HepG2 (cell line): ENCODE measurements around the gene ARHGAP29. TPM values are rescaled to one million over a fixed set of nuclear protein-coding genes. Genes with fewer than 3 reads are reported as not detected.

Experiments used
- ATAC-seq: fragments of 200-7000 bp; cut with Tn5 transposase; 3 replicates; pipeline ENCODE4 v1.9.1; 2020; ENCODE audit warnings: mild to moderate bottlenecking, moderate library complexity
- BruUV-seq: library from RNA; stranded (reverse); fragments of 400-500 nt; replicated peaks from 2 replicates; lab custom pipeline; 2021; lab: Mats Ljungman, UMichigan
- CTCF ChIA-PET: fragments of 300-600 bp; formaldehyde crosslinking; extraction: SDS; loops from one replicate; lab custom pipeline; 2021; ENCODE audit warnings: low total read pairs, inconsistent platforms, low intra/inter-chr PET ratio; lab: Yijun Ruan, JAX
- POLR2A ChIA-PET: fragments of 350-600 bp; sonication (Branson Sonifier 250); formaldehyde crosslinking; loops from one replicate; lab custom pipeline; 2020; ENCODE audit warnings: antibody characterized with exemption, inconsistent platforms; lab: Yijun Ruan, JAX
- DNase-seq: peaks from one replicate; pipeline ENCODE4 v3.0.0-alpha.2; 2015; ENCODE audit warnings: low spot score
- FAIRE-seq: peaks from 3 replicates; lab custom pipeline; 2011; peaks lifted over from hg19 to GRCh38; lab: Jason Lieb, UNC
- H2AFZ ChIP-seq: one replicate; pipeline ENCODE4 v1.6.1; 2011; ENCODE audit warnings: low read length, inconsistent platforms
- H3K27ac ChIP-seq: fragments of 300-600 bp; 3 replicates; pipeline ENCODE4 v1.8.0; 2011; ENCODE audit warnings: mixed run types, mild to moderate bottlenecking, mixed read lengths, low read length, inconsistent platforms; ENCODE audit not compliant: insufficient read depth; ENCODE audit errors: extremely low read length
- H3K27me3 ChIP-seq, 2 experiments: fragments of 200-600 bp in 1 of 2; 2 replicates in 1 of 2; 3 replicates in 1 of 2; pipeline versions ENCODE4 v1.6.0 to v1.8.0; 2011; ENCODE audit warnings: low read length in 2 of 2, mild to moderate bottlenecking in 2 of 2, moderate library complexity in 2 of 2, inconsistent platforms in 1 of 2; ENCODE audit not compliant: insufficient read depth in 2 of 2, control insufficient read depth in 1 of 2
- H3K36me3 ChIP-seq, 2 experiments: fragments of 200-600 bp in 1 of 2; replicated peaks in 1 of 2; 2 replicates in 1 of 2; 3 replicates in 1 of 2; pipeline versions ENCODE4 v1.5.1 to v1.8.0; 2011; ENCODE audit warnings: low read length in 2 of 2, inconsistent platforms in 1 of 2; ENCODE audit not compliant: insufficient read depth in 2 of 2, control insufficient read depth in 1 of 2
- H3K4me1 ChIP-seq: 2 replicates; pipeline ENCODE4 v1.5.1; 2012; ENCODE audit warnings: low read length, inconsistent platforms; ENCODE audit not compliant: insufficient read depth
- H3K4me2 ChIP-seq: 2 replicates; pipeline ENCODE4 v1.6.0; 2011; ENCODE audit warnings: low read depth, low read length, inconsistent platforms
- H3K4me3 ChIP-seq, 3 experiments: fragments of 200-600 bp in 1 of 3; sonication (generic), shearing (Covaris generic) in 1 of 3; replicated peaks in 1 of 3; 2 replicates each; pipeline ENCODE4 v1.5.1; 2011 to 2016; ENCODE audit warnings: low read length in 3 of 3, inconsistent platforms in 2 of 3, low read depth in 2 of 3, mild to moderate bottlenecking in 2 of 3, control low read depth in 1 of 3, mixed read lengths in 1 of 3; ENCODE audit not compliant: insufficient read depth in 1 of 3
- H3K79me2 ChIP-seq: one replicate; pipeline ENCODE4 v1.6.1; 2011; ENCODE audit warnings: low read length, inconsistent platforms; ENCODE audit not compliant: insufficient read depth
- H3K9ac ChIP-seq: 2 replicates; pipeline ENCODE4 v1.6.0; 2011; ENCODE audit warnings: mild to moderate bottlenecking, low read depth, low read length, inconsistent platforms; ENCODE audit not compliant: insufficient read depth
- H3K9me3 ChIP-seq: 2 replicates; pipeline ENCODE4 v1.5.1; 2012; ENCODE audit warnings: mild to moderate bottlenecking, low read length
- H4K20me1 ChIP-seq: 2 replicates; pipeline ENCODE4 v1.6.0; 2011; ENCODE audit warnings: inconsistent platforms, mild to moderate bottlenecking, low read length, moderate library complexity; ENCODE audit not compliant: insufficient read depth
- CBX5 ChIP-seq: sonication (generic); formaldehyde crosslinking; IDR thresholded peaks from 2 replicates; pipeline ENCODE4 v1.4.0; 2020; ENCODE audit warnings: missing genetic modification reagents, borderline replicate concordance
- FOXJ3 ChIP-seq: sonication (generic); formaldehyde crosslinking; IDR thresholded peaks from 2 replicates; pipeline ENCODE4 v1.4.0; 2020; ENCODE audit warnings: missing genetic modification reagents, mild to moderate bottlenecking, borderline replicate concordance
- HNRNPUL1 ChIP-seq: fragments of 200-400 bp; formaldehyde crosslinking; IDR thresholded peaks from 2 replicates; pipeline ENCODE4 v1.6.1; 2017; ENCODE audit warnings: low read depth, mild to moderate bottlenecking, low read length, moderate library complexity
- KDM1A ChIP-seq: IDR thresholded peaks from 2 replicates; pipeline ENCODE4 v1.6.1; 2016; ENCODE audit warnings: missing compliant biosample characterization
- KMT2A ChIP-seq: sonication (generic); formaldehyde crosslinking; IDR thresholded peaks from 2 replicates; pipeline ENCODE4 v1.4.0; 2020; ENCODE audit warnings: missing genetic modification reagents
- LCORL ChIP-seq, 2 experiments: fragments of 450-650 bp in 1 of 2; sonication (generic) in 1 of 2; formaldehyde crosslinking in 1 of 2; IDR thresholded peaks; 2 replicates each; pipeline versions ENCODE4 v1.5.0 to v1.6.1; 2017 to 2020; ENCODE audit warnings: antibody characterized with exemption in 1 of 2, missing genetic modification reagents in 1 of 2
- MAFF ChIP-seq: IDR thresholded peaks from 2 replicates; pipeline ENCODE4 v1.6.1; 2011; ENCODE audit warnings: low read depth, low read length, improper control_type of control experiment
- NCOR1 ChIP-seq: fragments of 200-600 bp; sonication (generic); IDR thresholded peaks from 2 replicates; pipeline ENCODE4 v1.7.0; 2017; ENCODE audit warnings: antibody characterized with exemption, low read length, borderline replicate concordance
- RNF219 ChIP-seq: sonication (generic); formaldehyde crosslinking; IDR thresholded peaks from 2 replicates; pipeline ENCODE4 v1.5.0; 2020; ENCODE audit warnings: mild to moderate bottlenecking, missing genetic modification reagents
- TEAD3 ChIP-seq: optimal IDR thresholded peaks from 2 replicates; pipeline ENCODE3; 2016; ENCODE audit warnings: borderline replicate concordance
- ZNF570 ChIP-seq: sonication (generic); formaldehyde crosslinking; IDR thresholded peaks from 2 replicates; pipeline ENCODE4 v1.4.0; 2020; ENCODE audit warnings: mild to moderate bottlenecking, missing genetic modification reagents, borderline replicate concordance
- WGBS: methylation state at CpG from one replicate; pipeline ENCODE4 v1.1.6; 2017; ENCODE audit warnings: low lambda C conversion rate; 5-methylcytosine and 5-hydroxymethylcytosine counted together
- in situ Hi-C: cut with HindIII; loops from 2 replicates; pipeline ENCODE4 v1.10.0; 2017; ENCODE audit warnings: low pct_unique_long_range_greater_than_20kb; ENCODE audit not compliant: extremely low pct_ligation_motif_present
- intact Hi-C: fragments of 100-400 bp; cut with micrococcal nuclease; formaldehyde crosslinking; loops from one replicate; pipeline ENCODE4 v1.10.0; 2022; ENCODE audit not compliant: unreplicated experiment
- polyA plus RNA-seq, 8 experiments: library from polyadenylated mRNA; depleted of rRNA in 3 of 8; stranded (reverse) in 7 of 8; unstranded in 1 of 8; fragments of >200 nt; fragmentation: Illumina TruSeq in 4 of 8; extraction: Trizol in 4 of 8; gene quantifications; 2 replicates each; pipeline versions ENCODE4 v1.2.1 to v1.2.3, GENCODE V29; 2011 to 2016; ENCODE audit warnings: low read depth in 4 of 8, missing spikeins in 1 of 8, mixed read lengths in 1 of 8; ENCODE audit not compliant: insufficient read depth in 1 of 8
- total RNA-seq, 5 experiments: library from RNA; depleted of rRNA; stranded (reverse); fragments of >200 nt; fragmentation: Illumina TruSeq; extraction: Trizol; gene quantifications; 2 replicates each; pipeline ENCODE4 v1.2.3, GENCODE V29; 2016; ENCODE audit warnings: low read depth in 1 of 5
- TF ChIP-seq, protein P1 (sequence below): sonication (generic); formaldehyde crosslinking; conservative IDR thresholded peaks from 2 replicates; pipeline ENCODE4 v1.4.0; 2020; ENCODE audit warnings: missing genetic modification reagents
- TF ChIP-seq, protein P2 (sequence below): sonication (generic); formaldehyde crosslinking; IDR thresholded peaks from 2 replicates; pipeline ENCODE4 v1.9.0; 2021; ENCODE audit warnings: mild to moderate bottlenecking, missing genetic modification reagents

Gene ARHGAP29
- total and polyA plus RNA-seq, 2 of the 13 experiments (the other 11 are each of a cell fraction or from before 2014, with no cell fraction given), result 12.8 to 18.3 TPM

GRCh38 chr1:94236013-94236491 lies 1.3 kb downstream of the ARHGAP29 start:
- H3K9ac ChIP-seq, result peak overlapping the region; percentile 88
- FAIRE-seq, result no peak
- no peak for TF ChIP-seq NCOR1
- TF ChIP-seq FOXJ3, result no peak
- peak; percentile 89 for TF ChIP-seq MAFF
- TF ChIP-seq HNRNPUL1, result no peak
- TF ChIP-seq LCORL (IDR thresholded peaks at IDR 0.05), result no peak
- 0 out of 2 replicates have a peak, but pooled peaks have one; percentile 10 for TF ChIP-seq LCORL (CRISPR knock-in tag; IDR thresholded peaks at IDR 0.05)
- no peak for TF ChIP-seq ZNF570 (CRISPR knock-in tag)
- TF ChIP-seq CBX5 (CRISPR knock-in tag), result no peak
- TF ChIP-seq, protein P1, sequence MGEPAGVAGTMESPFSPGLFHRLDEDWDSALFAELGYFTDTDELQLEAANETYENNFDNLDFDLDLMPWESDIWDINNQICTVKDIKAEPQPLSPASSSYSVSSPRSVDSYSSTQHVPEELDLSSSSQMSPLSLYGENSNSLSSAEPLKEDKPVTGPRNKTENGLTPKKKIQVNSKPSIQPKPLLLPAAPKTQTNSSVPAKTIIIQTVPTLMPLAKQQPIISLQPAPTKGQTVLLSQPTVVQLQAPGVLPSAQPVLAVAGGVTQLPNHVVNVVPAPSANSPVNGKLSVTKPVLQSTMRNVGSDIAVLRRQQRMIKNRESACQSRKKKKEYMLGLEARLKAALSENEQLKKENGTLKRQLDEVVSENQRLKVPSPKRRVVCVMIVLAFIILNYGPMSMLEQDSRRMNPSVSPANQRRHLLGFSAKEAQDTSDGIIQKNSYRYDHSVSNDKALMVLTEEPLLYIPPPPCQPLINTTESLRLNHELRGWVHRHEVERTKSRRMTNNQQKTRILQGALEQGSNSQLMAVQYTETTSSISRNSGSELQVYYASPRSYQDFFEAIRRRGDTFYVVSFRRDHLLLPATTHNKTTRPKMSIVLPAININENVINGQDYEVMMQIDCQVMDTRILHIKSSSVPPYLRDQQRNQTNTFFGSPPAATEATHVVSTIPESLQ (CRISPR knock-in tag), result no peak
- TF ChIP-seq KMT2A (CRISPR knock-in tag), result no peak
- TF ChIP-seq, protein P2, sequence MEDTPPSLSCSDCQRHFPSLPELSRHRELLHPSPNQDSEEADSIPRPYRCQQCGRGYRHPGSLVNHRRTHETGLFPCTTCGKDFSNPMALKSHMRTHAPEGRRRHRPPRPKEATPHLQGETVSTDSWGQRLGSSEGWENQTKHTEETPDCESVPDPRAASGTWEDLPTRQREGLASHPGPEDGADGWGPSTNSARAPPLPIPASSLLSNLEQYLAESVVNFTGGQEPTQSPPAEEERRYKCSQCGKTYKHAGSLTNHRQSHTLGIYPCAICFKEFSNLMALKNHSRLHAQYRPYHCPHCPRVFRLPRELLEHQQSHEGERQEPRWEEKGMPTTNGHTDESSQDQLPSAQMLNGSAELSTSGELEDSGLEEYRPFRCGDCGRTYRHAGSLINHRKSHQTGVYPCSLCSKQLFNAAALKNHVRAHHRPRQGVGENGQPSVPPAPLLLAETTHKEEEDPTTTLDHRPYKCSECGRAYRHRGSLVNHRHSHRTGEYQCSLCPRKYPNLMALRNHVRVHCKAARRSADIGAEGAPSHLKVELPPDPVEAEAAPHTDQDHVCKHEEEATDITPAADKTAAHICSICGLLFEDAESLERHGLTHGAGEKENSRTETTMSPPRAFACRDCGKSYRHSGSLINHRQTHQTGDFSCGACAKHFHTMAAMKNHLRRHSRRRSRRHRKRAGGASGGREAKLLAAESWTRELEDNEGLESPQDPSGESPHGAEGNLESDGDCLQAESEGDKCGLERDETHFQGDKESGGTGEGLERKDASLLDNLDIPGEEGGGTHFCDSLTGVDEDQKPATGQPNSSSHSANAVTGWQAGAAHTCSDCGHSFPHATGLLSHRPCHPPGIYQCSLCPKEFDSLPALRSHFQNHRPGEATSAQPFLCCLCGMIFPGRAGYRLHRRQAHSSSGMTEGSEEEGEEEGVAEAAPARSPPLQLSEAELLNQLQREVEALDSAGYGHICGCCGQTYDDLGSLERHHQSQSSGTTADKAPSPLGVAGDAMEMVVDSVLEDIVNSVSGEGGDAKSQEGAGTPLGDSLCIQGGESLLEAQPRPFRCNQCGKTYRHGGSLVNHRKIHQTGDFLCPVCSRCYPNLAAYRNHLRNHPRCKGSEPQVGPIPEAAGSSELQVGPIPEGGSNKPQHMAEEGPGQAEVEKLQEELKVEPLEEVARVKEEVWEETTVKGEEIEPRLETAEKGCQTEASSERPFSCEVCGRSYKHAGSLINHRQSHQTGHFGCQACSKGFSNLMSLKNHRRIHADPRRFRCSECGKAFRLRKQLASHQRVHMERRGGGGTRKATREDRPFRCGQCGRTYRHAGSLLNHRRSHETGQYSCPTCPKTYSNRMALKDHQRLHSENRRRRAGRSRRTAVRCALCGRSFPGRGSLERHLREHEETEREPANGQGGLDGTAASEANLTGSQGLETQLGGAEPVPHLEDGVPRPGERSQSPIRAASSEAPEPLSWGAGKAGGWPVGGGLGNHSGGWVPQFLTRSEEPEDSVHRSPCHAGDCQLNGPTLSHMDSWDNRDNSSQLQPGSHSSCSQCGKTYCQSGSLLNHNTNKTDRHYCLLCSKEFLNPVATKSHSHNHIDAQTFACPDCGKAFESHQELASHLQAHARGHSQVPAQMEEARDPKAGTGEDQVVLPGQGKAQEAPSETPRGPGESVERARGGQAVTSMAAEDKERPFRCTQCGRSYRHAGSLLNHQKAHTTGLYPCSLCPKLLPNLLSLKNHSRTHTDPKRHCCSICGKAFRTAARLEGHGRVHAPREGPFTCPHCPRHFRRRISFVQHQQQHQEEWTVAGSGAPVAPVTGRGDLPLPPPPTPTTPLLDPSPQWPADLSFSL (CRISPR knock-in tag), result no peak
- TF ChIP-seq TEAD3, result peak; percentile 22
- TF ChIP-seq KDM1A (CRISPR knock-in tag), result no peak
- no peak for TF ChIP-seq RNF219 (CRISPR knock-in tag)

More at GRCh38 chr1:94236013-94236491, 1.3 kb downstream of the ARHGAP29 start:
- ATAC-seq (peak; percentile 11; the same call in 1 of the 3 replicates), DNase-seq (no peak)
- ChIA-PET CTCF (no interaction called here), POLR2A (interaction anchor here (1.2 to 3.1 kb wide), 8 partner anchors 11 to 176 kb away, joined by 3 to 43 read pairs (median 3); no protein-coding TSS in a partner anchor)
- Histone ChIP-seq H3K4me2 (peak overlapping the region; percentile 86), H4K20me1 (peaks cover 3% of the 10 kb centered on the region), H3K79me2 (peaks cover 64% of the 10 kb centered on the region), H3K27ac (no peak overlapping the region), H3K36me3 (no peaks in the 10 kb centered on the region), H3K4me3 (peak overlapping the region; percentile 73 to 97 (median 93)), H3K27me3 (no peaks in the 10 kb centered on the region; a peak in 1 of 5 replicates), H2AFZ (no peak overlapping the region), H3K9me3 (no peaks in the 10 kb centered on the region), H3K4me1 (peaks cover 50% of the 10 kb centered on the region)
- WGBS, result under 1% methylated on average over 6 of the region's 6 CpGs
- no TSS peak for BruUV-seq
- in situ Hi-C loops (loop anchor here (5.0 kb wide), 1 partner anchor 174 kb away; no protein-coding TSS in a partner anchor), intact Hi-C loops (loop anchor here (5.0 kb wide), 1 partner anchor 109 kb away; no protein-coding TSS in a partner anchor)
